SK-N-SH (cell line): Measurements from ENCODE around the gene DUT. TPM values are rescaled to one million over a fixed set of nuclear protein-coding genes. Genes with fewer than 3 reads are reported as not detected.
A peak's percentile ranks its signal among the peaks of the same experiment; 100 is the strongest.

Experiments used
- CTCF ChIA-PET: fragments of 300-600, 350-600 bp; formaldehyde crosslinking; extraction: SDS; loops from one replicate; lab custom pipeline; 2021; lab: Yijun Ruan, JAX
- POLR2A ChIA-PET: fragments of 350-600 bp; sonication (Branson Sonifier 250); formaldehyde crosslinking; extraction: SDS; loops from one replicate; lab custom pipeline; 2020; ENCODE audit warnings: antibody characterized with exemption, inconsistent platforms; lab: Yijun Ruan, JAX
- DNase-seq: peaks from one replicate; pipeline ENCODE4 v3.0.0; 2012
- H2AFZ ChIP-seq: fragments of 200-600 bp; sonication (generic); 2 replicates; pipeline ENCODE4 v1.8.1; 2016; ENCODE audit warnings: antibody characterized with exemption, mild to moderate bottlenecking, low read depth
- H3F3A ChIP-seq: fragments of 200-600 bp; sonication (generic); replicated peaks from 2 replicates; pipeline ENCODE3; 2016; ENCODE audit warnings: antibody characterized with exemption, mild to moderate bottlenecking; ENCODE audit not compliant: insufficient read depth
- H3K27ac ChIP-seq, 2 experiments: fragments of 200-500 bp in 1 of 2; fragments of 200-600 bp in 1 of 2; sonication (Bioruptor generic) in 1 of 2; sonication (generic), shearing (Covaris generic) in 1 of 2; 2 replicates each; pipeline versions ENCODE4 v1.5.1 to v1.6.1; 2014 to 2016; ENCODE audit warnings: low read depth in 2 of 2, inconsistent platforms in 1 of 2, low read length in 1 of 2, mild to moderate bottlenecking in 1 of 2, mixed read lengths in 1 of 2
- H3K27me3 ChIP-seq: fragments of 200-600 bp; sonication (generic), shearing (Covaris generic); 2 replicates; pipeline ENCODE4 v1.6.1; 2016; ENCODE audit warnings: mixed run types; ENCODE audit not compliant: insufficient read depth
- H3K36me3 ChIP-seq, 2 experiments: fragments of 200-500 bp in 1 of 2; fragments of 200-600 bp in 1 of 2; sonication (Bioruptor generic) in 1 of 2; sonication (generic) in 1 of 2; replicated peaks in 1 of 2; 2 replicates each; pipeline versions ENCODE3 to v1.5.1; 2014 to 2016; ENCODE audit warnings: low read length in 1 of 2, mild to moderate bottlenecking in 1 of 2; ENCODE audit not compliant: insufficient read depth in 2 of 2, control insufficient read depth in 1 of 2
- H3K4me1 ChIP-seq, 2 experiments: fragments of 200-500 bp in 1 of 2; fragments of 200-600 bp in 1 of 2; sonication (Bioruptor generic) in 1 of 2; sonication (generic), shearing (Covaris generic) in 1 of 2; 2 replicates each; pipeline versions ENCODE4 v1.5.1 to v1.6.1; 2014 to 2016; ENCODE audit warnings: low read depth in 1 of 2, low read length in 1 of 2, mixed run types in 1 of 2; ENCODE audit not compliant: insufficient read depth in 2 of 2, control insufficient read depth in 1 of 2
- H3K4me2 ChIP-seq: fragments of 200-600 bp; sonication (generic), shearing (Covaris generic); 2 replicates; pipeline ENCODE4 v1.6.1; 2017; ENCODE audit warnings: mixed run types
- H3K4me3 ChIP-seq, 2 experiments: fragments of 200-500 bp in 1 of 2; fragments of 200-600 bp in 1 of 2; sonication (Bioruptor generic) in 1 of 2; sonication (generic), shearing (Covaris generic) in 1 of 2; 2 replicates each; pipeline versions ENCODE4 v1.5.1 to v1.8.1; 2014 to 2016; ENCODE audit warnings: low read depth in 2 of 2, inconsistent platforms in 1 of 2, low read length in 1 of 2, mild to moderate bottlenecking in 1 of 2, mixed read lengths in 1 of 2, moderate library complexity in 1 of 2
- H3K79me2 ChIP-seq: fragments of 200-600 bp; sonication (generic); 2 replicates; pipeline ENCODE4 v1.8.1; 2017; ENCODE audit warnings: mild to moderate bottlenecking; ENCODE audit not compliant: insufficient read depth
- H3K9ac ChIP-seq: fragments of 200-600 bp; sonication (generic); 2 replicates; pipeline ENCODE4 v1.6.1; 2017; ENCODE audit warnings: mixed run types
- H3K9me2 ChIP-seq: fragments of 200-600 bp; sonication (generic); 2 replicates; pipeline ENCODE4 v1.6.1; 2017; ENCODE audit warnings: mixed run types
- H3K9me3 ChIP-seq: fragments of 200-600 bp; sonication (generic); 2 replicates; pipeline ENCODE4 v1.6.1; 2017; ENCODE audit warnings: mixed run types, mild to moderate bottlenecking, moderate library complexity
- H4K20me1 ChIP-seq: fragments of 200-600 bp; sonication (generic); 2 replicates; pipeline ENCODE4 v1.6.1; 2017; ENCODE audit warnings: mild to moderate bottlenecking, mixed run types; ENCODE audit not compliant: insufficient read depth
- CTCF ChIP-seq: fragments of 200-600 bp; sonication (generic); IDR thresholded peaks from 2 replicates; pipeline ENCODE4 v1.6.1; 2017; ENCODE audit warnings: antibody characterized with exemption, mild to moderate bottlenecking, moderate library complexity
- ELF1 ChIP-seq: IDR thresholded peaks from 2 replicates; pipeline ENCODE4 v1.4.0; 2012
- EP300 ChIP-seq, 2 experiments: IDR thresholded peaks; 2 replicates each; pipeline versions ENCODE4 v1.4.0 to v1.6.1; 2012; ENCODE audit warnings: borderline replicate concordance in 1 of 2, low read depth in 1 of 2, low read length in 1 of 2
- FOXJ3 ChIP-seq: sonication (generic); formaldehyde crosslinking; IDR thresholded peaks from 2 replicates; pipeline ENCODE4 v1.5.1; 2020; ENCODE audit warnings: mild to moderate bottlenecking, missing genetic modification reagents
- FOXM1 ChIP-seq: IDR thresholded peaks from 2 replicates; pipeline ENCODE4 v1.4.0; 2012; ENCODE audit warnings: low read depth, mild to moderate bottlenecking
- JUND ChIP-seq: IDR thresholded peaks from 2 replicates; pipeline ENCODE4 v1.4.0; 2012
- MEF2A ChIP-seq: IDR thresholded peaks from 2 replicates; pipeline ENCODE4 v1.4.0; 2012; ENCODE audit warnings: low read depth, borderline replicate concordance
- PBX3 ChIP-seq: IDR thresholded peaks from 2 replicates; pipeline ENCODE4; 2012
- RAD21 ChIP-seq: IDR thresholded peaks from 2 replicates; pipeline ENCODE4 v1.6.1; 2012; ENCODE audit warnings: mild to moderate bottlenecking, low read length
- RCOR1 ChIP-seq: fragments of 150-350 bp; IDR thresholded peaks from 2 replicates; pipeline ENCODE4 v1.6.1; 2017; ENCODE audit warnings: antibody characterized with exemption, low read length
- SIN3A ChIP-seq: IDR thresholded peaks from 2 replicates; pipeline ENCODE4 v1.6.1; 2012; ENCODE audit warnings: low read depth, mild to moderate bottlenecking, low read length, moderate library complexity, borderline replicate concordance
- TCF12 ChIP-seq: IDR thresholded peaks from 2 replicates; pipeline ENCODE4 v1.4.0; 2012
- TEAD4 ChIP-seq: IDR thresholded peaks from 2 replicates; pipeline ENCODE4 v1.4.0; 2012; ENCODE audit warnings: mild to moderate bottlenecking, borderline replicate concordance; ENCODE audit not compliant: insufficient read depth
- USF1 ChIP-seq: IDR thresholded peaks from 2 replicates; pipeline ENCODE4 v1.4.0; 2012; ENCODE audit warnings: low read depth, borderline replicate concordance
- YY1 ChIP-seq: IDR thresholded peaks from 2 replicates; pipeline ENCODE4 v1.4.0; 2012; ENCODE audit warnings: low read depth, mild to moderate bottlenecking
- WGBS: methylation state at CpG from one replicate; pipeline ENCODE4 v1.1.6; 2017; ENCODE audit warnings: low lambda C conversion rate; 5-methylcytosine and 5-hydroxymethylcytosine counted together
- polyA plus RNA-seq, 3 experiments: library from polyadenylated mRNA; depleted of rRNA; stranded (reverse); fragments of >200 nt; gene quantifications; 2 replicates each; pipeline ENCODE4 v1.2.3, GENCODE V29; 2012
- TF ChIP-seq, protein P1 (sequence below): IDR thresholded peaks from 2 replicates; pipeline ENCODE4 v1.4.0; 2012; ENCODE audit warnings: low read depth, borderline replicate concordance
- TF ChIP-seq, protein P2 (sequence below): IDR thresholded peaks from 2 replicates; pipeline ENCODE4 v1.4.0; 2012; ENCODE audit warnings: low read depth

DUT gene
- polyA plus RNA-seq, 1 of the 3 experiments (the other 2 are of a cell fraction), result 79.3 TPM

DNA sequence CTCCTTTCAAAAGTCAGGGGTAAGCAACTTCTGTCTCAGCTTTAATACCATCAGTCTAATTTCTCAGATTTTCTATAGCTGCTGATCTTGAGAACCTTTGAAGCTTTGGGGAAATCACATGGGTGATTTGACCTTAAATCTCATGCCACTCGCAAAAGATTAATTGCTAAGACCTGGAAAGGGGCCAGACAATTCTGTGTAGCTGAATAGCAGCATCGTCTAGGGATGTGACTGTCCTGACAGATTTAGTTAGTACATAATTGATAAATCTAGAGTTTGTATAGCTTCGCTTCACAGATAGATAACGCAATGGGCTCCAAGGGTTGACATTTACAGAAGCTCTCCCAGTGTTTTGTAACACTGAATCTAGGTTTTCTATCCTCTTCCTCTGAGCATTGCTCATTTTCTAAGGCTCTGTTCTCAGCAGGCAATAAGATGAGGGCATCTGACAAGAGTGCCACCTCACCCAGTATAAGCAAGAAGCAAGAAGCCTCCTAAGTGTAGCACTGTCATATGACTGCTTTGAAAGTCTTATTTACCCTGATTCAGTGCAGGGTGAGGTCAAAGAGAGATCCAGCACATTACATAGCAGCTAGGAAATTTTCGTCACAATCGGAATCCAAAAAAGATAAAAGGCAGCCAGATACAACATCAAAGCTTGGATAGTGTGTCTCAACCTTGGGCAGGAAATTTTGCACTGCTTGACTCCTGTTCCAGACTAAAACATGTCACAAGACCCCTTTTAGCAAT, 47.7 kb upstream of the DUT start (continued):
- TF ChIP-seq, protein P1, sequence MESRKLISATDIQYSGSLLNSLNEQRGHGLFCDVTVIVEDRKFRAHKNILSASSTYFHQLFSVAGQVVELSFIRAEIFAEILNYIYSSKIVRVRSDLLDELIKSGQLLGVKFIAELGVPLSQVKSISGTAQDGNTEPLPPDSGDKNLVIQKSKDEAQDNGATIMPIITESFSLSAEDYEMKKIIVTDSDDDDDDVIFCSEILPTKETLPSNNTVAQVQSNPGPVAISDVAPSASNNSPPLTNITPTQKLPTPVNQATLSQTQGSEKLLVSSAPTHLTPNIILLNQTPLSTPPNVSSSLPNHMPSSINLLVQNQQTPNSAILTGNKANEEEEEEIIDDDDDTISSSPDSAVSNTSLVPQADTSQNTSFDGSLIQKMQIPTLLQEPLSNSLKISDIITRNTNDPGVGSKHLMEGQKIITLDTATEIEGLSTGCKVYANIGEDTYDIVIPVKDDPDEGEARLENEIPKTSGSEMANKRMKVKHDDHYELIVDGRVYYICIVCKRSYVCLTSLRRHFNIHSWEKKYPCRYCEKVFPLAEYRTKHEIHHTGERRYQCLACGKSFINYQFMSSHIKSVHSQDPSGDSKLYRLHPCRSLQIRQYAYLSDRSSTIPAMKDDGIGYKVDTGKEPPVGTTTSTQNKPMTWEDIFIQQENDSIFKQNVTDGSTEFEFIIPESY, result no peak

GRCh38 chr15:48285329-48286214, 45.7 kb upstream of the DUT start:
- ChIA-PET CTCF (interaction anchor here (0.6 to 5.0 kb wide), 62 partner anchors 8 to 1499 kb away, joined by 3 to 47 read pairs (median 4); partner anchors contain the start of gene SEMA6D), POLR2A (no interaction called here)
- H3K9me3 ChIP-seq, result no peaks in the 10 kb centered on the region
- peaks cover 0 to 6% of the 10 kb centered on the region in 2 experiments; a peak in 2 of 4 replicates for H3K4me1 ChIP-seq
- H3K27me3 ChIP-seq, result no peaks in the 10 kb centered on the region
- H3K4me2 ChIP-seq, result 0 out of 2 replicates have a peak overlapping the region, but pooled peaks have one; percentile 33
- no peak for TF ChIP-seq TEAD4
- peak; percentile 81 for TF ChIP-seq CTCF
- TF ChIP-seq RAD21, result peak; percentile 75
- DNase-seq, result peak; percentile 61
- no peaks in the 10 kb centered on the region for H3K9me2 ChIP-seq
- H3K9ac ChIP-seq, result no peak overlapping the region
- no peaks in the 10 kb centered on the region for H3K36me3 ChIP-seq
- no peaks in the 10 kb centered on the region for H3K79me2 ChIP-seq
- WGBS, result 37% methylated on average over 14 of the region's 14 CpGs
- H4K20me1 ChIP-seq, result no peaks in the 10 kb centered on the region
- no peaks in the 10 kb centered on the region for H3F3A ChIP-seq
- no peak overlapping the region for H3K27ac ChIP-seq
- peak overlapping the region; percentile 25 to 44; a peak in 3 of 4 replicates for H3K4me3 ChIP-seq
- peak overlapping the region; percentile 63 for H2AFZ ChIP-seq

DNA sequence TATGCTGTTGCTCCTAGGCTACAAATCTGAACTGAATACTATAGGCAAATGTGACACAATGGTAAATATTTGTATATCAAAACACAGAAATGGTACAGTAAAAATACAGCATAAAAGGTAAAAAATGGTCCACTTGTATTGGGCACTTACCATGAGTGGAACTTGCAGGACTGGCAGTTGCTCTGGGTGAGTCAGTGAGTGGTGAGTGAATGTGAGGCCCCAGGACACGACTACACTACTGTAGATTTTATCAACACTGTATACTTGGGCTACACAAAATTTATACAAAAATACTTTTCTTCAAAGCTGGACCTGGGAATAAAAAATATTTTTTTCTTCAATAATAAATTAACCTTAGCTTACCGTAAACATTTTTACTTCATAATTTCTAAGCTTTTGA, 41.6 kb upstream of the DUT start:
- H3K9me3 ChIP-seq, result no peaks in the 10 kb centered on the region
- H3K79me2 ChIP-seq, result no peaks in the 10 kb centered on the region
- H3K9me2 ChIP-seq, result no peaks in the 10 kb centered on the region
- H3K4me1 ChIP-seq, result peaks cover 0 to 2% of the 10 kb centered on the region in 2 experiments; a peak in 1 of 4 replicates
- no peak overlapping the region for H3K9ac ChIP-seq
- POLR2A ChIA-PET, result no interaction called here
- H3F3A ChIP-seq, result no peaks in the 10 kb centered on the region
- no peak overlapping the region for H3K4me3 ChIP-seq
- 55% methylated on average over 2 of the region's 2 CpGs for WGBS
- no peak overlapping the region for H2AFZ ChIP-seq
- H3K4me2 ChIP-seq, result no peak overlapping the region
- CTCF ChIA-PET, result interaction anchor here (0.7 to 1.3 kb wide), 3 partner anchors 31 to 1096 kb away, joined by 3 to 4 read pairs (median 3); no protein-coding TSS in a partner anchor
- H3K36me3 ChIP-seq, result no peaks in the 10 kb centered on the region
- no peak for DNase-seq
- no peaks in the 10 kb centered on the region for H3K27me3 ChIP-seq
- H4K20me1 ChIP-seq, result no peaks in the 10 kb centered on the region
- H3K27ac ChIP-seq, result no peak overlapping the region
- no peak for TF ChIP-seq TEAD4
- TF ChIP-seq RCOR1, result no peak
- no peak for TF ChIP-seq FOXJ3 (CRISPR knock-in tag)
- no peak for TF ChIP-seq EP300 (IDR thresholded peaks at IDR 0.05; ENCODE audit: borderline replicate concordance in 1 of 2, low read depth in 1 of 2, low read length in 1 of 2)
- no peak for TF ChIP-seq FOXM1
- TF ChIP-seq, protein P2, sequence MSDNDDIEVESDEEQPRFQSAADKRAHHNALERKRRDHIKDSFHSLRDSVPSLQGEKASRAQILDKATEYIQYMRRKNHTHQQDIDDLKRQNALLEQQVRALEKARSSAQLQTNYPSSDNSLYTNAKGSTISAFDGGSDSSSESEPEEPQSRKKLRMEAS, result no peak
- TF ChIP-seq ELF1, result no peak
- no peak for TF ChIP-seq RAD21
- no peak for TF ChIP-seq TCF12
- no peak for TF ChIP-seq YY1
- TF ChIP-seq PBX3, result no peak
- no peak for TF ChIP-seq JUND
- TF ChIP-seq USF1, result no peak
- no peak for TF ChIP-seq MEF2A
- no peak for TF ChIP-seq SIN3A
